Measurements from ENCODE around the gene AMIGO3. TPM values are rescaled to one million over a fixed set of nuclear protein-coding genes. Genes with fewer than 3 reads are reported as not detected.

AMIGO3 gene
- total RNA-seq, 1 experiment from 2014 or later = 0.32 TPM

- TF ChIP-seq YY1 (IDR thresholded peaks at IDR 0.05; ENCODE audit: extremely low read depth, insufficient replicate concordance, low read depth, low read length) = no peak
- TF ChIP-seq FOSL1 (IDR thresholded peaks at IDR 0.05; ENCODE audit: low read depth) = no peak
Measured at GRCh38 chr3:49734752-49735151, 15.3 kb upstream of the AMIGO3 start (continued).

- intact Hi-C loops (cut with micrococcal nuclease) = no loop called here
- TF ChIP-seq ZNF274 (IDR thresholded peaks at IDR 0.05; ENCODE audit: low read depth, low read length) = no peak
- TF ChIP-seq POLR2AphosphoS5 (IDR thresholded peaks at IDR 0.05; ENCODE audit: low read depth, low read length) = no peak
- TF ChIP-seq ELF1 (IDR thresholded peaks at IDR 0.05; ENCODE audit: borderline replicate concordance, low read depth) = no peak
- no peak for TF ChIP-seq CEBPB (IDR thresholded peaks at IDR 0.05; ENCODE audit: low read depth)
- no peak for TF ChIP-seq REST (IDR thresholded peaks at IDR 0.05; ENCODE audit: low read depth)
- no peak for TF ChIP-seq EGR1 (IDR thresholded peaks at IDR 0.05; ENCODE audit: low read depth)
- no peak for TF ChIP-seq CBX3 (IDR thresholded peaks at IDR 0.05; ENCODE audit: low read depth)
- TF ChIP-seq SP1 (IDR thresholded peaks at IDR 0.05; ENCODE audit: low read depth) = no peak
- no peak for TF ChIP-seq EZH2phosphoT487 (IDR thresholded peaks at IDR 0.05; ENCODE audit: borderline replicate concordance)
- no peak for TF ChIP-seq POLR2A (IDR thresholded peaks at IDR 0.05; ENCODE audit: borderline replicate concordance, extremely low read depth, insufficient read depth, insufficient read length)
- TF ChIP-seq MAX (IDR thresholded peaks at IDR 0.05) = no peak
- POLR2A ChIA-PET = no interaction called here
Measured at GRCh38 chr3:49733551-49733950, 14.1 kb upstream of the AMIGO3 start.

More at GRCh38 chr3:49733551-49733950, 14.1 kb upstream of the AMIGO3 start:
- Histone ChIP-seq H3K4me3 (replicated peaks in 1 of 2; ENCODE audit: low read depth in 1 of 2, low read length in 2 of 2) (no peak overlapping the region), H3K9ac (ENCODE audit: low read length) (no peak overlapping the region), H4K20me1 (ENCODE audit: insufficient read depth) (no peaks in the 10 kb centered on the region), H3K27me3 (ENCODE audit: insufficient read depth, low read length) (no peaks in the 10 kb centered on the region), H3K36me3 (ENCODE audit: control insufficient read depth in 1 of 2, insufficient read depth in 2 of 2, low read length in 2 of 2) (peaks cover 28 to 30% of the 10 kb centered on the region in 2 experiments; a peak in 3 of 4 replicates), H3K9me2 (ENCODE audit: insufficient read depth) (no peaks in the 10 kb centered on the region), H2AFZ (ENCODE audit: low read depth, low read length, poor library complexity, severe bottlenecking) (no peak overlapping the region), H3K79me2 (ENCODE audit: insufficient read depth, low read length) (peaks cover 8% of the 10 kb centered on the region; the same call in 1 of the 2 replicates), H3K4me2 (ENCODE audit: low read length) (no peak overlapping the region), H3K4me1 (ENCODE audit: control insufficient read depth in 1 of 2, insufficient read depth in 2 of 2, low read length in 2 of 2) (no peaks in the 10 kb centered on the region), H3K27ac (ENCODE audit: low read depth, low read length) (no peak overlapping the region), H3K9me3 (ENCODE audit: control insufficient read depth in 1 of 2, insufficient read depth in 1 of 2, low read depth in 1 of 2, low read length in 2 of 2) (no peaks in the 10 kb centered on the region)
- ATAC-seq (no peak), DNase-seq (ENCODE audit: low read depth, low spot score) (no peak)
- ChIA-PET RAD21 (ENCODE audit: low non-redundant PET in 1 of 2, low total read pairs in 2 of 2, uncharacterized antibody in 2 of 2, unreplicated experiment in 2 of 2) (no interaction called here), CTCF (no interaction called here)
- BruUV-seq (replicated peaks) = no TSS peak

Data from HCT116 (cell line).